NAMALWA (cell line): ENCODE data around the gene SCT.

Source experiments
- DNase-seq: peaks from one replicate; pipeline ENCODE4 v3.0.0-alpha.2; 2015; ENCODE audit warnings: low spot score

Gene SCT

DNA sequence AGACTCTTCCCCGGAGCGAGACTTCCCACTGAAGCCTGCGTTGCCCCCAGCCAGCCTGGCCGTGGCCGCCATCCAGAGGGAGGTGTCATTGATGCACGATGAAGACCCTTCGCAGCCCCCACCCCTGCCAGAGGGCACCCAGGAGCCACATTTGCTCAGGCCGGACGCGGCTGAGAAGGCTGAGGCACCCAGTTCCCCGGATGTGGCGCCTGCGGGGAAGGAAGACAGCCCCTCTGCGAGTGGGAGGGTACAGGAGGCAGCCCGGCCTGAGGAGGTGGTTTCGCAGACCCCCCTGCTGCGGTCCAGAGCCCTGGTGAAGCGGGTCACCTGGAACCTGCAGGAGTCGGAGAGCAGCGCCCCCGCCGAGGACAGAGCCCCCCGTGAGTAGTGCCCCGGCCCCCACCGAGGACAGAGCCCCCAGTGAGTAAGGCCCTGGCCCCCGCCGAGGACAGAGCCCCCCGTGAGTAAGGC, 17.6 kb downstream of the SCT start:
- DNase-seq = no peak

DNA sequence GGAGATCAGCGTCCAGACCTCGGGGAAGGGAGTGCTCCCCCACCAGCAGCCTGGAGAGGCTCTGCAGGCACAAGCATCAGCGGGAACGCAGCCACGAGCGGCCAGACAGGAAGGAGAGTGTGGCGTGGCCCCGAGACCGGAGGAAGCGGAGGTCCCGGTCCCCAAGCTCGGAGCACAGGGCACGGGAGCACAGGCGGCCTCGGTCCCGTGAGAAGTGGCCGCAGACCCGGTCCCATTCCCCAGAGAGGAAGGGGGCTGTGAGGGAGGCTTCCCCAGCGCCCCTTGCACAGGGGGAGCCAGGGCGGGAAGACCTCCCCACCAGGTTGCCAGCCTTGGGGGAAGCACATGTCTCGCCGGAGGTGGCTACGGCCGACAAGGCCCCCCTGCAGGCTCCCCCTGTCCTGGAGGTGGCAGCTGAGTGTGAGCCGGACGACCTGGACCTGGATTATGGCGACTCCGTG, 18.2 kb downstream of the SCT start:
- no peak for DNase-seq

DNA sequence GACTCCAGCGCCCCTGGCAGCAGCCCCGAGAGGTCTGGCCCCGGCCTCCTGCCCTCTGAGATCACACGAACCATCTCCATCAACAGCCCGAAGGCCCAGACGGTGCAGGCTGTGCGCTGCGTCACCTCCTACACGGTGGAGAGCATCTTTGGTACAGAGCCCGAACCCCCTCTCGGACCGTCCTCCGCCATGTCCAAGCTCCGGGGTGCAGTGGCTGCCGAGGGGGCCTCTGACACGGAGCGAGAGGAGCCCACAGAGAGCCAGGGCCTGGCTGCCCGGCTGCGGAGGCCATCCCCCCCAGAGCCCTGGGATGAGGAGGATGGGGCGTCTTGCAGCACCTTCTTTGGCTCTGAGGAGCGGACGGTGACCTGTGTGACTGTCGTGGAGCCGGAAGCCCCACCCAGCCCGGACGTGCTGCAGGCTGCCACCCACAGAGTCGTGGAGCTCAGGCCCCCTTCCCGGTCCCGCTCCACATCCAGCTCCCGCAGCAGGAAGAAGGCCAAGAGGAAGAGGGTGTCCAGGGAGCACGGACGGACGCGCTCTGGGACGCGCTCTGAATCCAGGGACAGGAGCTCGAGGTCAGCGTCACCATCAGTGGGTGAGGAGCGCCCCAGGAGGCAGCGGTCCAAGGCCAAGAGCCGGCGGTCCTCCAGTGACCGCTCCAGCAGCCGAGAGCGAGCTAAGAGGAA, 18.9 kb downstream of the SCT start:
- no peak for DNase-seq

DNA sequence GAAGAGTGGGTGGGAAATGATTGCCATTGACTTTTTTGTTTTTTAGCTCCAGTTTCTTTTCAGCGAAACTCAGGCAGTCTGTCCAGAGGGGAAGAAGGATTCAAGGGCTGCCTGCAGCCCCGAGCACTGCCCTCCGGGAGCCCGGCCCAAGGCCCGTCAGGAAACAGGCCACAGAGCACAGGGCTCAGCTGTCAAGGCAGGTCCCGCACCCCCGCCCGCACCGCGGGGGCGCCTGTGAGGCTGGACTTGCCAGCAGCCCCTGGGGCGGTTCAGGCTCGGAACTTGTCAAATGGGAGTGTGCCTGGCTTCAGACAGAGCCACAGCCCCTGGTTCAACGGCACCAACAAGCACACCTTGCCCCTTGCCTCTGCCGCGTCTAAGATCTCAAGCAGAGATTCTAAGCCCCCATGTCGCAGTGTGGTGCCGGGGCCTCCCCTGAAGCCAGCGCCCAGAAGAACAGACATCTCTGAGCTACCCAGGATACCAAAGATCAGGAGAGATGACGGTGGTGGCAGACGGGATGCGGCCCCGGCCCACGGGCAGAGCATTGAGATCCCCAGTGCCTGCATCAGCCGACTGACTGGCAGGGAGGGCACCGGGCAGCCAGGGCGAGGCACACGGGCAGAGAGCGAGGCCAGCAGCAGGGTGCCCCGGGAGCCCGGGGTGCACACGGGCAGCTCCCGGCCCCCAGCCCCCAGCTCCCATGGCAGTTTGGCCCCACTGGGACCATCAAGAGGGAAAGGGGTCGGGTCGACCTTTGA, 19.8 kb downstream of the SCT start:
- DNase-seq = no peak

DNA sequence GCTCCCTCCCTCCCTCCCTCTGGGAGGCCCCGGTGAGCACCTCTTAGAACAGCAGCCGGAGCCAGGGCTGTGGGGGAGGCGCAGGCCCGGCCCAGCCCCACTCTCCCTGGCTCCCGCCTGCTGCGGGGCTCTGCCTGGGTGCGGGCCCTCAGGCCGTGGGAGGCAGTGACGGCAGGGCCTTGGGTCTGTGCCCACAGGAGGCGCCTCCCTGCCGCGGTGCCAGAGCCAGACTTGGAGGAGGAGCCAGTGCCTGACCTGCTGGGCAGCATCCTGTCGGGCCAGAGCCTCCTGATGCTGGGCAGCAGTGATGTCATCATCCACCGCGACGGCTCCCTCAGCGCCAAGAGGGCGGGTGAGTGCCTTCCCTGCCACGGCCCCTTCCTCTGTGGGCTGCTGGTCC, 20.7 kb downstream of the SCT start:
- DNase-seq = no peak

DNA sequence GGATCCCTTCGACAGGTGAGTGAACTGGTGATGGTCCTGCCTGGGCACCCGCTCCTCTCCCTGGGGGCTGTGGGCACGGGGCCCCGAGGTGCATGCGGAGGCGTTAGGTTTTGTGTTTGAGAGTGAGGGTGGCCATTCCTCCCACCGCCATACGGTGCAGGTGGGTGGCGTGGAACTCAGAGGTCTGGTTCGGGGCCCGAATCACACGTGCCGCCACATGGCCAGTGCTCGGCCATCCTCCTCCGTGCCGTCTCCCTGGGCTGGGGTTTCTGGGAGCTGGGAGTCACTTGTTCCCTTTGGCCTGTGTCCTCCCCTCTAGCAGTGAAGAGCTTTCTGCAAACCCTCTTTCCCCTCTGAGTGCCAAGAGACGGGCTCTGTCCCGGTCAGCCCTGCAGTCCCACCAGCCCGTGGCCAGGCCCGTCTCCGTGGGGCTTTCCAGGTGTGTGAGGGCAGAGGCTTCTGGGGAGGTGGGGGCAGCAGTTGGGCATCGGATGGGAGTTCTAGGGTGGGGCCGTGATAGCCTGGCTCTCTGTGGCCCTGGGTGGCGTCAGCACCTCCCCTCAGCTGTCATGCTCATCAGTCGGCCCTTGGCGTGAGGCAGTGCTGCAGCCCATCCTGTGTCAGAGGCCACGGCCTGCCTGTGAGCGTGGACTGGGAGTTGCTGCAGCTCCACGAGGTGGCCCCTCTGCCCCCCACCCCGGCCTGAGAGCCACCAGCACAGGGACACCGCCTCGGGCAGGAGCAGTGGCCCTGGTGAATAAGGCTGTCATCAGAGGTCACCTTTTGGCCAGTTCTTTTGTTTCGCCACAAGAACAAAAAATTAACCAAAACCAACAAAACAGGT, 21.5 kb downstream of the SCT start:
- DNase-seq = no peak

DNA sequence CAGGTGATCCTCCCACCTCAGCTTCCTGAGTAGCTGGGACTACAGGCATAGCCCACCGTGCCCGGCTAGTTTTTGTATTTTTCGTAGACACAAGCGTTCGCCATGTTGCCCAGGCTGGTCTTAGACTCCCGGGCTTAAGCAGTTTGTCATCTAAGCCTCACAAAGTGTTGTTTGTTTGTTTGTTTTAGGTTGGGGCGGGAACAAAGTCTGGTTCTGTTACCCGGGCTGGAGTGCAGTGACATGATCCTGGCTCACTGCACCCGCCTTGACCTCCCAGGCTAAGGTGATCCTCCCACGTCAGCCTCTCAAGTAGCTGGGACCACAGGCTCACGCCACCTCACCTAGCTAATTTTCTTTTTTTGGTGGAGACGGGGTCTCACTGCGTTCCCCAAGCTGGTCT, 23.8 kb downstream of the SCT start:
- DNase-seq = no peak

DNA sequence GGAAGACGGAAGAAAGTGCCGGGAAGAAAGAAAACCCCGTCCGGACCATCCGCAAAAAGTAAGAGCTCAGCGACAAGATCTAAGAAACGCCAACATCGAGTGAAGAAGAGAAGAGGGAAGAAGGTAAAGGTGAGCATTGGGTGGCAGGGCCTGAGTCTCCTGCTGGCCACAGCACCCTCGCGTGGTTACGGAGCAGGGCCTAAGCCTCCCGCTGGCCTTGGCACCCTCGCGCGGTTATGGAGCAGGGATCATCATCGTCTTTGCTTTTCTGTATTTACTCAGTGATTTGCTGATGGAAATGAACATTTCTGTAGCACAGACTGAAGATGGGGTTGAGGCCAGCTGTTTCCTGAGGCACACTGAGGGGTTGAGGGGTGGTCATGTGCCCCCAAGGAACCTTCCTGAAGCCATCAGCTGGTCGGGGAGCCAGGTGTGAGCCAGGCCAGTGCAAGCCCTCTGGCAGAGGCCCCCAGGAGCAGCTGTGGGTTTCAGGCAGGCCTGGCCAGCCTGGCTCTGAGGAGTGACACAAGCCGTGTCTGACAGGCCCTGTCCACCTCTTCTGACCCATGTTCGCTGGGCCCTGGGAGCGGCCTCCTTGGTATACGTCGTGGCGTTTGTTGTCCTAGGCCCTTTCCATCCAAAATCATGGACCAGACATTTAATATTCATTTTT, 25.3 kb downstream of the SCT start:
- DNase-seq = no peak

DNA sequence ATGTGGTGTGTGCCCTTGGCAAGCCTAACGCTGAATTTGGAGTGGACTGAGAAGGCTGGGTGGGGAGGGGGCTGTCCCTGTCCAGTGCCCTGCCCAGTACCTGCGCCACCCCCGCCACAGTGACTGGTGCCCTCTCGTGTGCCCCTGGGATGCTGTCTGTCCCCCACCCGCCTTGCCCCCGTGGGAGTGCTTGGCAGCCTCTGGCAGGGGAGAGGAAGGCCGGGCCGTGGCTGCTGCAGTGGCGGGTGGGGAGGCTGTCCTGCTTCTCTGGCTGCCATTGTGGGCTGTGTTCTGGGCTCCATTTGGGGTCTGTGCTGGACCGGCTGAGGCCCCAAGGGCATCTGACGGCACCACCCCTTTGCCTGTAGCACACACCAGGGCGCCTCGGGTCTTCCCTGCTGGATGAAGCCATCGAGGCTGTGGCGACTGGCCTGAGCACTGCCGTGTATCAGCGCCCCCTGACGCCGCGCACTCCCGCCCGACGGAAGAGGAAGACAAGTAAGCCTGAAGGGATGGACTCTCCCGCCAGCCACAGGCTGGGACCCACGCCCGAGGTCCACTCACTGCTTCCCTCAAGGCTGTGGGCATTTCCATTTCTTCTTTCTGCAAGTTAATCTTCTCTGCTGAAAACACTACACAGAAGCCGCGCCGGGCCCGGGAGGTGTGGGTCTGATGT, 28.8 kb downstream of the SCT start:
- DNase-seq = no peak

DNA sequence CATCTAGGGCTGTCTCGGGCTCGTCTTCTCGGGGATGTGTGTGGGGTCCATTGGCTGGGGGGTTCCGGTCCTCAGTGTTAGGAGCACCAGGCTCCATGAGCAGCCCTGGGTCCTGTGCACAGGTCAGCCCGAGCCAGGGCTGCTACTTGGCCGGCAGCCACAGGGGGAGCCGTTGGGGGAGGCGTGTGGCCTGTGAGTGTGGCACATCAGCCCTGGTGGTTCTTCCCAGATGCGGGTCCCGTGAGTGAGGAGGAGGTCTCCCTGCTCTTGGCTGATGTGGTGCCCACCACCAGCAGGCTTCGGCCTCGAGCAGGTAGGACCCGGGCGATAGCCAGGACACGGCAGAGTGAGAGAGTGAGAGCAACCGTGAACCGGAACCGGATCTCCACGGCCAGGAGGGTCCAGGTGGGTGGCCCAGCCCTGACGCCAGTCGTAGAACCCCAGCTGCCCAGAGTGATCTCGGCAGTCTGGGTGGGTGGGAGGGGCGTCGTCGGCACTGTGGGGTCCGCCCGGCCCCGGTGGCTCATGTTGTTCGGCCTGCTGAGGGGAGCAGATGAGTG, 29.7 kb downstream of the SCT start:
- no peak for DNase-seq

DNA sequence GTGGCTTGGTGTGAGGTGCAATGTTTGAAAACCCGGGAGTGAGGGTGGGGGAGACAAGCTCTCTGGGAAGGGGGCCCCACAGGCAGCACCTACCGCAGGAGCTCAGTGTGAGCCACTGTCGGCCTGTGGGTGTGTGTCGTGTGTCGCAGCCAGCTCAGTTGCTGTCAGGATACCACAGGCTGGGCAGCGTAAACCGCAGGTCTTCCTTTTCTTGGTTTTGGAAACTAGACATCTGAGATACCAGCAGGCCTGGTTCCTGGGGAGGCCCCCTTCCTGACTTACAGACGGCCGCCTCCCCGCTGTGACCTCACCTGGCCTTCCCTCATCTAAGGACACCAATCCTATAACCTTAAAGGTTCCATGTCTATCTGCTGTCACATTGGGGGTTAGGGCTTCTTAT, 30.6 kb downstream of the SCT start:
- DNase-seq = no peak

DNA sequence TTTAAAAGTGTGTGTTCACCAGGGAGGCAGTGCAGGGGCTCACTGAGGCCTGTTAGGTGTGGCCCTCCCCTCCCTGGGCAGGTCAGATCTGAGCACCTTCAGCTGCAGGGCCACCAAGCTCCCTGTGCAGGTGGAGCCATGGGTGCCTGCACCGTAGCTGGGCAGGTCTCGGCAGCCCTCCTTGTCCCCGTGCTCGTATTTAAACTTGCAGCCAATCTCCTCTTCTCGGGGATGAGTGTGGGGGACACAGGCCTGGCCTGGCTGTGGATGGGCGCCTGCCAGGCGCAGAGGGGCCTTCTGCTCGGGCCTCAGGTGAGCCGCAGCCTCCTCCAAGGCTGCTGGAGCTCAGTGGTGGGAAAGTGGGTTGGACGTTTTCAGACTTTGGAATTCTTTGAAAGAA, 31.6 kb downstream of the SCT start:
- no peak for DNase-seq

DNA sequence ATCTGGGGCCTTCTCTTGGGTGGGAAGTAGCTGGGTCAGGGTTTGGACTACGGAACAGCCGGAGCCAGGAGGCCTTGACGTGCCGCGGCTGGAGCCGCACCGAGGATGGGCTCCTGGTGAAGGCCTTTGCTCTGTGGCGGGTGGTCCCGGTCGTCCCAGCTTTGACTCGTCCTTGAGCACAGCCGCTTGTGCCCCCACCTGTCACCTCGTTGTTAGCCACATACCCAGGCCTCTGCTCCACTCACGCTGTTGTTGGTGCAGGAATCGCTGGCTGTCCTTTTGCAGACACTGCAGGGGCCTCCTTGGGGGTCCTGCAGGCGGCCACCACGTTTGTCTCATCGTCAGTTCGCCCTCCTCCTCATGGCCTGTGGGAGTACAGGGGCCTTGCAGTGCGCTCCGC, 33.6 kb downstream of the SCT start:
- DNase-seq = no peak

DNA sequence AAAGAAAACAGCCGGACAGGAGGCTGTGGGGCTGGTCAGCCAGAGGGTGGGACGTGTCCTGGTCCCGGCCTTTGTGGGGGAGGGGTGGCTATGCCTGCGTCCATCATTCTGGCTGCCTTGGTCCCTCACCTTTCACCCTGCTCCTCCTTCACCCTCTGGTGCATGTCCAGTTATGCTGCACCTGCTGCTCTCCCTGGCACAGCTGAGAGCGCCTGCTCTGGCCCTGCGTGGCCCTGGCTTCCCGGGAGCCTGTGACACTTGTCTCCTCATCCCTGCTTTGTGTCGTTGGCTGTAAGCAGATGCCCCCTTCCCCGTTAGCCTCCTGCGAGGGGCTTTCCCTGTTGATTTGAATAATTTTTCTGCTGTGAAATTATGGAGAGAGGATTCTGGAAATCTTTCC, 34.1 kb downstream of the SCT start:
- DNase-seq = no peak

DNA sequence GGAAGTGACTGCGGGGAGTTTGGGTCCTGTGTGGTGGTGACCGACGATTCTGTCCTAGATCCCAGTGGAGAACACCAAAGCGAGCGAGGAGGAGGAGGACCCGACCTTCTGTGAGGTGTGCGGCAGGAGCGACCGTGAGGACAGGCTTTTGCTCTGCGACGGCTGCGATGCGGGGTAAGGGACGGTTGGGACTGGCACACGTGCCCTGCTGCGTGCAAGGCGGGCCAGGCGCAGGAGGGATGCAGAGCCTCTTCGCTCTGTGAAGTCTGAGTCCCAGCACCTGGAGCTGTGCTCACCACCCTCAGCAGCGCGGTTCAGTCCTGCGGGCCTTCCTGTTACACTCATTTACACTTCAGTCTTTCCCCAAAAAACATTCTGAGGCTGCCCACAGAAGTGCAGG, 34.5 kb downstream of the SCT start:
- no peak for DNase-seq

DNA sequence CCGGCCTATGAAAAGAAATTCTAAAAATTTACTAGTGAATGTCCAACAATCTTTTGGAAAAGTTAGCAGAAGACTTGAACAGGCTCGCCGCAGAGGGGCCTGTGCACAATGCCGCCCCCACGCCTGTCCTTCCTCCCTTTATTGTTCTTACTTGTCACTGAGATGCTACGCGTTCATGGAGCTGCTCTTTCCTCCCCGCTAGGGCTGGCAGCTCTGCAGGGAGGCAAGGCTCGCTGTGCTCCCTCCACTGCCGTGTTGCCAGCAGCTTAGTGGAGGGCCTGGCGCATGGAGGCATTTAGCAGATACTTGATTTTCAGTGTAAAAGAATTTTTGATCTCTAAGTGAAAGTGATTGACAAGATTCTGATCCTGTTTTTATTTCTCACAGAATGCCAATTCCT, 36.0 kb downstream of the SCT start:
- DNase-seq = no peak

DNA sequence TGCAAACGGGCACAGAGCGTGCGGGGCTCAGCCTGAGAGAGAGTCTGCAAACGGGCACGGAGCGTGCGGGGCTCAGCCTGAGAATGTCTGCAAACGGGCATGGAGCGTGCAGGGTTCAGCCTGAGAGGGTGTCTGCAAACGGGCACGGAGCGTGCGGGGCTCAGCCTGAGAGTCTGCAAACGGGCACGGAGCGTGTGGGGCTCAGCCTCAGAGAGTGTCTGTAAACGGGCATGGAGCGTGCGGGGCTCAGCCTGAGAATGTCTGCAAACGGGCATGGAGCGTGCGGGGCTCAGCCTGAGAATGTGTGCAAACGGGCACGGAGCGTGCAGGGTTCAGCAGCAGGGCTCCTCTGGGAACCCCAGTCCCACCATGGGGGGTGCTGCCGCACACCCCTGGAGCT, 37.2 kb downstream of the SCT start:
- no peak for DNase-seq

DNA sequence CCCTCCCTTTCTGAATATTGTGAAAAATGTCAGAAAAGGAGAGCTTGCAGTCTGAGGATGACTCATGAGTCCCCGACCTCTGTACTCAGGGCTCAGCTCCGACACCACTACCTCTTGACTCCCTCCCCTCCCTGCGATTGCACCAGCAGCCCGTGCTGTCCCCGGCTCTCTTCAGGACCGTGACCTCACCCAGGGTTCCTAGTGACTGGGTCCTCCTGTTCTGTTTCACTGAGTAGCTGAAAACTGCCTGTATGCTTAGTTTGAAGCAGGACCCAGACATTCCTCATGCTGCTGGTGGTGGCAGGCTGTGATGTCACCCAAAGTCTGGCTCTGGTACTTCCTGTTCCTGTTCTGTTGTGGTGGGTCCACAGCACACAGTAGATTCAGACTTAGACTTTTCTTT, 39.0 kb downstream of the SCT start:
- DNase-seq = no peak

DNA sequence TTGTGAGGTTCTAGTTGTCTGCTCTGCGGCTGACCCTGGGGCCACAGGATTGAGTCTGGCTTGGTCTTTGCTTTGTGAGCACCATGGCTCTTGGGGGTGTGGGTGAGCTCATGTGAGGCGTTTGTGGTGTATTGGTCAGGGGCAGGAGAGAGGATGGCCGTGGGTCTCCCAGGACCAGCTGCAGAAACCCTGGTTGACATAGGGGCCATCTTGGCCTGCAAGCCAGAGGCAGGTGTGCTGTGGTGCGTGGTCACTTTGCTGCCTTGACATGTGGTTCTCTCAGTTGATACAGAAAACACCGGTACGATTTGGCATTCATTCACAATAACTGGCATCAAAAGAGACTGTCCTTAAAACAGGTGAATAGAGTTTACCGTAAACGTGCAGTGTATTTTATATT, 39.4 kb downstream of the SCT start:
- DNase-seq = no peak

DNA sequence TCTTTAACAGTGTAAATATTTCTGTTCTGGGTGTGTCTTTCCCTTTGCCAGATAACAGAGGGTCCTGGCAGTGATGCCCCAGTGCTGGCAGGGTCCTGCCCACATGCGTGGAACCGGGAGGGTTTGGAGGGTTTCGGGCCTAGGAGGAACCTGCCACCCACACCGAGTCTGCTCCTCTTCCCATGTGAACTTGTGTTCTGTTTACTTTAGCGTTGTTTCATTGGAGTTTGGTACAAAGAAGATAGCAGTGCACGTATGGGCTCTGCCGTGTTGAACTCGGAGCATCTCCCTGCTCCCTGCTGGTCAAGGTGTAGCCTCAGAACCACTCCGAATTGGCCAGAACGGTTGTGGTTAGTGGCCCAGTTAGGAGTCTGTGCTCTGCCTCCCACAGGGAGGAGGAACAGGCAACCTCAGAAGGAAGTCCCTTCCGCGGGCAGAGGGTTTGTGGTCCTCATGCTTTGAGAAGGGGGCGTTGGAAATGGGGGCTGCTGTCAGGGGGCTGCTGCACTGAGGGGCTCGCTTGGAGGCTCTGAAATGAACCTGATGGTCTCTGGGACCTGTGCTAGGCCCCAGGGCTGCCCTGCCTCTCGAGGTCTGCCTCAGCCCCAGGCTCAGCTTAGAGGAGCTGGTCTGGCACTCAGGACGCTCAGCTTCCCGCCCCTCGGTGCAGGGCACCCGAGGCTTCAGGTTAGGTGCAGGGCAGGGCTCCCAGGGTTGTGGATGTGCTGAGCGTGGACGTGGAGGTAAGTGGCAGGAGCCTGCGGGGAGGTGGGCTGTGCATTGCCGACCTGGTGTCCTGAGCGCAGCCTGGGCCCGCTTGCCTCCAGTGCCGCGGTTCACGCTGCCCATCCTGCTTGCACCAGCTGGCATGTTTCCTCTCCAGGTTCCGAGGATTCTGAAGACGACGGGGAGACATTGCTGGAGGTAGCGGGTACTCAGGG, 40.3 kb downstream of the SCT start:
- no peak for DNase-seq
